ENCODE measurements around the gene AGRP.

The AGRP gene

GRCh38 chr16:67481561-67482232 lies 1.6 kb downstream of the AGRP start:
- no peak for TF ChIP-seq CTCF (IDR thresholded peaks at IDR 0.05; ENCODE audit: low read depth, low read length)
- peak overlapping the region; percentile 84 for H3K4me3 ChIP-seq (ENCODE audit: low read depth, low read length)

- TF ChIP-seq CTCF (IDR thresholded peaks at IDR 0.05; ENCODE audit: low read depth, low read length) = peak; percentile 78
- H3K4me3 ChIP-seq (ENCODE audit: low read depth, low read length) = peak within 1 kb of the TSS; percentile 84
Measured at GRCh38 chr16:67480833-67481560, 2.4 kb downstream of the AGRP start, which contains the start of gene ATP6V0D1. Gene ATP6V0D1, minus strand, starts transcription at chr16:67481157. Its CDS starts 71 bp downstream, at chr16:67481086.

GRCh38 chr16:67477960-67478554 lies 5.3 kb downstream of the AGRP start:
- no peak for TF ChIP-seq CTCF (IDR thresholded peaks at IDR 0.05; ENCODE audit: low read depth, low read length)
- H3K4me3 ChIP-seq (ENCODE audit: low read depth, low read length) = no peak overlapping the region

- no peak overlapping the region for H3K4me3 ChIP-seq (ENCODE audit: low read depth, low read length)
- TF ChIP-seq CTCF (IDR thresholded peaks at IDR 0.05; ENCODE audit: low read depth, low read length) = no peak
Measured at GRCh38 chr16:67474551-67475455, 8.5 kb downstream of the AGRP start.

GRCh38 chr16:67471758-67472384 lies 11.5 kb downstream of the AGRP start:
- H3K4me3 ChIP-seq (ENCODE audit: low read depth, low read length) = no peak overlapping the region
- no peak for TF ChIP-seq CTCF (IDR thresholded peaks at IDR 0.05; ENCODE audit: low read depth, low read length)

- TF ChIP-seq CTCF (IDR thresholded peaks at IDR 0.05; ENCODE audit: low read depth, low read length) = no peak
- H3K4me3 ChIP-seq (ENCODE audit: low read depth, low read length) = no peak overlapping the region
Measured at GRCh38 chr16:67470359-67470758, 13.0 kb downstream of the AGRP start.

Data from WI38 (cell line).